ENCODE measurements around the gene ARL8B. TPM values are rescaled to one million over a fixed set of nuclear protein-coding genes. Genes with fewer than 3 reads are reported as not detected.

ARL8B gene
- polyA plus RNA-seq, 3 donors, result 46.6 to 121 (median 101) TPM

- intact Hi-C loops (cut with micrococcal nuclease), result loop anchor here in 1 of 2 donors (10.0 kb wide), 2 partner anchors 114 to 144 kb away; no protein-coding TSS in a partner anchor
- peaks cover 3 to 25% of the 10 kb centered on the region in 2 donors for H3K36me3 ChIP-seq (replicated peaks in 1 of 2; ENCODE audit: control insufficient read depth in 1 of 2, insufficient read depth in 2 of 2, low read length in 2 of 2)
- H3K36me3 Mint-ChIP-seq, result peaks cover 29 to 48% of the 10 kb centered on the region in 2 donors
- no peak overlapping the region for H3K4me3 ChIP-seq (replicated peaks in 1 of 3; ENCODE audit: low read depth in 2 of 3, low read length in 3 of 3)
- no peak for TF ChIP-seq CTCF (IDR thresholded peaks at IDR 0.05)
- H3K27me3 ChIP-seq (ENCODE audit: control insufficient read depth in 2 of 2, insufficient read depth in 2 of 2, low read length in 2 of 2), result no peaks in the 10 kb centered on the region
- no peaks in the 10 kb centered on the region for H3K27me3 Mint-ChIP-seq (ENCODE audit: low read depth in 3 of 3)
- peaks cover 81% of the 10 kb centered on the region for H4K20me1 ChIP-seq (ENCODE audit: insufficient read depth, low read length)
- H3K27ac Mint-ChIP-seq, result peak overlapping the region in 5 of 7 donors; percentile 2 to 84 (median 76)
- peaks cover 61% of the 10 kb centered on the region for H3K4me1 Mint-ChIP-seq
- no peak overlapping the region for H3K4me3 Mint-ChIP-seq
- H3K9me3 ChIP-seq (replicated peaks in 1 of 2; ENCODE audit: control insufficient read depth in 1 of 2, insufficient read depth in 1 of 2, low read length in 2 of 2), result no peaks in the 10 kb centered on the region
- WGBS (ENCODE audit: insufficient coverage), result 75% methylated on average over 2 of the region's 2 CpGs
- H3K9me3 Mint-ChIP-seq, result no peaks in the 10 kb centered on the region
- H3K27ac ChIP-seq (ENCODE audit: low read depth in 1 of 2, low read length in 2 of 2), result peak overlapping the region in 1 of 2 donors; percentile 57
- H2AFZ ChIP-seq (ENCODE audit: insufficient read depth, low read depth, low read length, poor library complexity, severe bottlenecking), result no peak overlapping the region
- H3K79me2 ChIP-seq (ENCODE audit: insufficient read depth, low read length), result peaks cover 100% of the 10 kb centered on the region
- H3K4me1 ChIP-seq (ENCODE audit: control insufficient read depth in 1 of 2, insufficient read depth in 2 of 2, low read length in 2 of 2), result peaks cover 48 to 69% of the 10 kb centered on the region in 2 donors
- DNase-seq, result no peak
- no peak overlapping the region for H3K4me2 ChIP-seq (replicated peaks; ENCODE audit: extremely low read depth, low read length, poor library complexity, severe bottlenecking)
- no peak overlapping the region for H3K9ac ChIP-seq (ENCODE audit: insufficient read depth, low read length, poor library complexity, severe bottlenecking)
Observed at GRCh38 chr3:5128849-5129248, 6.8 kb downstream of the ARL8B start.

GRCh38 chr3:5133239-5134018, 11.3 kb downstream of the ARL8B start:
- no peak overlapping the region for H3K4me3 ChIP-seq (replicated peaks in 1 of 3; ENCODE audit: low read depth in 2 of 3, low read length in 3 of 3)
- Mint-ChIP-seq H3K27ac (peak overlapping the region; percentile 37 to 81 (median 72)), H3K4me1 (peaks cover 61% of the 10 kb centered on the region), H3K36me3 (peaks cover 22 to 46% of the 10 kb centered on the region in 2 donors), H3K9me3 (no peaks in the 10 kb centered on the region), H3K4me3 (no peak overlapping the region), H3K27me3 (ENCODE audit: low read depth in 3 of 3) (no peaks in the 10 kb centered on the region)
- H3K9ac ChIP-seq (ENCODE audit: insufficient read depth, low read length, poor library complexity, severe bottlenecking), result no peak overlapping the region
- peaks cover 94% of the 10 kb centered on the region for H4K20me1 ChIP-seq (ENCODE audit: insufficient read depth, low read length)
- no peaks in the 10 kb centered on the region for H3K27me3 ChIP-seq (ENCODE audit: control insufficient read depth in 2 of 2, insufficient read depth in 2 of 2, low read length in 2 of 2)
- no peak overlapping the region for H3K4me2 ChIP-seq (replicated peaks; ENCODE audit: extremely low read depth, low read length, poor library complexity, severe bottlenecking)
- peaks cover 36 to 54% of the 10 kb centered on the region in 2 donors for H3K4me1 ChIP-seq (ENCODE audit: control insufficient read depth in 1 of 2, insufficient read depth in 2 of 2, low read length in 2 of 2)
- TF ChIP-seq CTCF (IDR thresholded peaks at IDR 0.05), result no peak
- H3K27ac ChIP-seq (ENCODE audit: low read depth in 1 of 2, low read length in 2 of 2), result peak overlapping the region; percentile 21 to 69
- H2AFZ ChIP-seq (ENCODE audit: insufficient read depth, low read depth, low read length, poor library complexity, severe bottlenecking), result no peak overlapping the region
- intact Hi-C loops (cut with micrococcal nuclease), result no loop called here
- WGBS (ENCODE audit: insufficient coverage), result 100% methylated on average over 2 of the region's 7 CpGs
- peaks cover 3 to 25% of the 10 kb centered on the region in 2 donors for H3K36me3 ChIP-seq (replicated peaks in 1 of 2; ENCODE audit: control insufficient read depth in 1 of 2, insufficient read depth in 2 of 2, low read length in 2 of 2)
- no peaks in the 10 kb centered on the region for H3K9me3 ChIP-seq (replicated peaks in 1 of 2; ENCODE audit: control insufficient read depth in 1 of 2, insufficient read depth in 1 of 2, low read length in 2 of 2)
- no peak for DNase-seq
- peaks cover 100% of the 10 kb centered on the region for H3K79me2 ChIP-seq (ENCODE audit: insufficient read depth, low read length)

Measured in CD14-positive monocyte (primary cell).